Mesothelial cell of epicardium (in vitro differentiated cells): ENCODE results near the gene SLC35F2. TPM values are rescaled to one million over a fixed set of nuclear protein-coding genes. Genes with fewer than 3 reads are reported as not detected.
"Not testable (repeated sequence)": the region's sequence is repeated elsewhere in the genome, so short reads cannot be mapped to it uniquely, and the experiment has no call there.

Experiments
- DNase-seq, 2 experiments: peaks; one replicate each; pipeline ENCODE4 v3.0.0; 2021; ENCODE audit warnings: low spot score in 2 of 2; ENCODE audit not compliant: unreplicated experiment in 2 of 2
- H3K27ac Mint-ChIP-seq: 2 replicates; pipeline ENCODE4 v1.8.0; 2021; ENCODE audit warnings: mixed read lengths
- H3K27me3 Mint-ChIP-seq: 2 replicates; pipeline ENCODE4 v1.8.0; 2021; ENCODE audit warnings: low read depth, mixed read lengths
- H3K36me3 Mint-ChIP-seq: 2 replicates; pipeline ENCODE4 v1.8.0; 2021; ENCODE audit warnings: mixed read lengths
- H3K4me1 Mint-ChIP-seq: 2 replicates; pipeline ENCODE4 v1.8.0; 2021; ENCODE audit warnings: mixed read lengths
- H3K4me3 Mint-ChIP-seq: 2 replicates; pipeline ENCODE4 v1.8.0; 2021; ENCODE audit warnings: mild to moderate bottlenecking, moderate library complexity, mixed read lengths
- H3K9me3 Mint-ChIP-seq: 2 replicates; pipeline ENCODE4 v1.8.0; 2021; ENCODE audit warnings: mixed read lengths
- total RNA-seq: library from RNA; stranded (reverse); gene quantifications from 3 replicates; pipeline ENCODE4 v1.2.1, GENCODE V29; 2021
- TF ChIP-seq, protein P1 (sequence below): fragments of 200-600 bp; sonication (generic); IDR thresholded peaks from one replicate; pipeline ENCODE4 v1.5.0; 2021; ENCODE audit warnings: antibody characterized with exemption; ENCODE audit not compliant: unreplicated experiment

Gene SLC35F2, protein sequence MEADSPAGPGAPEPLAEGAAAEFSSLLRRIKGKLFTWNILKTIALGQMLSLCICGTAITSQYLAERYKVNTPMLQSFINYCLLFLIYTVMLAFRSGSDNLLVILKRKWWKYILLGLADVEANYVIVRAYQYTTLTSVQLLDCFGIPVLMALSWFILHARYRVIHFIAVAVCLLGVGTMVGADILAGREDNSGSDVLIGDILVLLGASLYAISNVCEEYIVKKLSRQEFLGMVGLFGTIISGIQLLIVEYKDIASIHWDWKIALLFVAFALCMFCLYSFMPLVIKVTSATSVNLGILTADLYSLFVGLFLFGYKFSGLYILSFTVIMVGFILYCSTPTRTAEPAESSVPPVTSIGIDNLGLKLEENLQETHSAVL
- total RNA-seq: 11.9 to 14.5 TPM (median 12.7 TPM) in 3 replicates

DNA sequence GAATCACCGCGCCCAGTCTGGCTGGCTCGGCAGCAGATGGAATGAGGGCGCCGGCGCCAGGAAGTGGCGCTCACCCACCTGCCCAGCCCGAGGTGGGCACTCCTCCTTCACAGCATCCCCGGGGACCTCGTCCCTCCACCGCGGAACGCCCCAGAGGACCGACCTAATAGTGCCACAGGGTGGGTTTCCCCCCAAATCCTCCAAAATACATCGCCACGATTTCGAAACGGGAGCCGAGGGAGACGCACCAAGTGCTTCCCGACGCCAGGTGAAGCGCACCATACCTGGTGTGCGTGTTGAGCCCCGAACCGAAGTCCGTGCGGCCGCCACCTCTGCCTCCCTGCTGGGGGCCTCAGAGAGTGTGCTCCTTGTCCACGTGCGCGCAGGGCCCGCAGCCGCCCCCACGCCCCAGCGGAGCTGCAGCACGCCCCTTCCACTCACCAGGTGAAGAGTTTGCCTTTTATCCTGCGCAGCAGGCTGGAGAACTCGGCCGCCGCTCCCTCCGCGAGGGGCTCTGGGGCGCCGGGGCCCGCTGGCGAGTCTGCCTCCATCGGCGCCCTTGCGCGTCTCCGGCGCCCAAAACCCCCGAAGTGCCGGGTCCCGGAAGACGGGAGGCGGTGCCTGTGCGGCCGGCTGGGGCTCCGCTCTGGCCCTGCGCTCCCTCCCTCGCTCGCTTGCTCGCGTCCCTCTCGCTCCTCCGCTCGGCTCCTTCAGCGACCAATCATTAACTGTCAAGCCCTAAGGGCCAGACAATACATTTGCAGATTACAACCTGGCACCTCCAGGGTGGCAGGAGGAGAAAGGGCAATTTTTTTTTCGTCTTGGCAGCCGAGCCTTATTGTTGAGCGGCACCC is at the start of gene SLC35F2:
Gene SLC35F2, minus strand, starts transcription at position 571 of the 854 bp plus-strand sequence. Its CDS starts 20 bp downstream, at position 551.
- Mint-ChIP-seq H3K36me3 (no peaks in the 10 kb centered on the region), H3K27me3 (peaks cover 22% of the 10 kb centered on the region), H3K27ac (peak within 1 kb of the TSS; percentile 75), H3K4me3 (peak within 1 kb of the TSS; percentile 87), H3K4me1 (peaks cover 20% of the 10 kb centered on the region), H3K9me3 (no peaks in the 10 kb centered on the region)
- DNase-seq: peak; percentile 39 to 68
- TF ChIP-seq, protein P1, sequence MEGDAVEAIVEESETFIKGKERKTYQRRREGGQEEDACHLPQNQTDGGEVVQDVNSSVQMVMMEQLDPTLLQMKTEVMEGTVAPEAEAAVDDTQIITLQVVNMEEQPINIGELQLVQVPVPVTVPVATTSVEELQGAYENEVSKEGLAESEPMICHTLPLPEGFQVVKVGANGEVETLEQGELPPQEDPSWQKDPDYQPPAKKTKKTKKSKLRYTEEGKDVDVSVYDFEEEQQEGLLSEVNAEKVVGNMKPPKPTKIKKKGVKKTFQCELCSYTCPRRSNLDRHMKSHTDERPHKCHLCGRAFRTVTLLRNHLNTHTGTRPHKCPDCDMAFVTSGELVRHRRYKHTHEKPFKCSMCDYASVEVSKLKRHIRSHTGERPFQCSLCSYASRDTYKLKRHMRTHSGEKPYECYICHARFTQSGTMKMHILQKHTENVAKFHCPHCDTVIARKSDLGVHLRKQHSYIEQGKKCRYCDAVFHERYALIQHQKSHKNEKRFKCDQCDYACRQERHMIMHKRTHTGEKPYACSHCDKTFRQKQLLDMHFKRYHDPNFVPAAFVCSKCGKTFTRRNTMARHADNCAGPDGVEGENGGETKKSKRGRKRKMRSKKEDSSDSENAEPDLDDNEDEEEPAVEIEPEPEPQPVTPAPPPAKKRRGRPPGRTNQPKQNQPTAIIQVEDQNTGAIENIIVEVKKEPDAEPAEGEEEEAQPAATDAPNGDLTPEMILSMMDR: no peak

DNA sequence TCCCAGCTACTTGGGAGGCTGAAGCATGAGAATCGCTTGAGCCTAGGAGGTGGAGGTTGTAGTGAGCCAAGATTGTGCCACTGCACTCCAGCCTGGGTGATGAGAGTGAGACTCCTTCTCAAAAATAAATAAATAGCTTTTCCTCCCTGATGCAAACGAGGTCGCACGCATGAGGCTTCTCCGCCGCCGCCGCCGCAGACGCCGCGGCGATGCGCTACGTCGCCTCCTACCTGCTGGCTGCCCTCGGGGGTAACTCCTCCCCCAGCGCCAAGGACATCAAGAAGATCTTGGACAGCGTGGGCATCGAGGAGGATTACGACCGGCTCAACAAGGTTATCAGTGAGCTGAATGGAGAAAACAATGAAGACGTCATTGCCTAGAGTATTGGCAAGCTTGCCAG is 49.6 kb upstream of the SLC35F2 start:
- Mint-ChIP-seq H3K27me3 (peaks cover 3% of the 10 kb centered on the region), H3K4me1 (no peaks in the 10 kb centered on the region), H3K36me3 (no peaks in the 10 kb centered on the region), H3K9me3 (peaks cover 4% of the 10 kb centered on the region), H3K4me3 (no peak overlapping the region), H3K27ac (no peak overlapping the region)
- DNase-seq: no peak
- TF ChIP-seq, protein P1: no peak

DNA sequence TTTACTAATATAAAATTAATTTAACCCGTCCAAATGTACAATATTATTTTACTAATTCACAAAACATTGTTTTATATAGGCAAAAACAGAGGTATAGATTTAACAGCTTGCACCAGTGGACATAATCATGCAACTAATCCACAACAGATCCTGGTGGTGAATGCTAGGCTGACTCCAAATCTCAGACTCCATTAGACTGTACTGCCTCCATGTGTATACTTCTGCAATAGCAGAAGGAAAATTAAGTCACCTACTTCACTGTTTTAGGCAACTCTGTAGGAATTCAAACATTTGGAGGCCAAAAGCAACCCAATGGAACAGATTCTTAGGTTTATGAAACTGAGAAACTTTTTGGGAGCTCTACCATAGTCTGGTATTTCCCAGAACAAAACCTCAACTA is 39.7 kb upstream of the SLC35F2 start:
- no peaks in the 10 kb centered on the region for H3K36me3 Mint-ChIP-seq
- no peaks in the 10 kb centered on the region for H3K9me3 Mint-ChIP-seq
- TF ChIP-seq, protein P1: no peak
- peaks cover 7% of the 10 kb centered on the region for H3K27me3 Mint-ChIP-seq
- no peak for DNase-seq
- no peak overlapping the region for H3K4me3 Mint-ChIP-seq
- H3K4me1 Mint-ChIP-seq: peaks cover 2% of the 10 kb centered on the region
- no peak overlapping the region for H3K27ac Mint-ChIP-seq

DNA sequence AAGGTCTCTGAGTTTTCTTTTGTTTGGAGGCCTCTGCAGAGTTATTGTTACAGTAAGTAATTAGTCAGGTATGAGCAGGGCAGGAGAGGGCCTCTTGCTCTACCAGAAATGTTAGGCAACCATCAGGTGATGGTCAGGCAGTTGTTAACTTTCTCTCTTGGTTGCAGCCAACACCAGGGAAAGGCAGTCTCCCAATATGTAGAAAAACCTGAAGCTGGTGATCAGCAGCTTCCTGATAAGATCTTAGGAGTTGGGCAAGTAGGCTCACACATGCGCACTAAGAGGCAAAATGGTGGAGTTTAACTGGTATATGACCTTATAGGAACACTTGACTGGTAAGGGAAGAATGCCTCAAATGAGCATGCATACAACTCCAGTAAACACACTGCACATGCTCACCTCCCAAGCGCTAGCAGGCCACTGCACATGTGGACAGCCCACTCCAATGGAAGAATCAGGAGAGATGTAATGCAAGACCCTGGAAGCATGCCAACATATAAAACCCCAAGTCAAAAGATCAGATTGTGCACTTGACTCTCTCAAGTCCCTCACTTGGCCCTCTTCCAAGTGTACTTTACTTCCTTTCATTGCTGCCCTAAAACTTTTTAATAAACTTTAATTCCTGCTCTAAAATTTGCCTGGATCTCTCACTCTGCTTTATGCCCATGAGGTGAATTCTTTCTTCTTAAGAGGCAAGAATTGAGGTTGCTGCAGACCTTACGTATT is 23.7 kb upstream of the SLC35F2 start:
- H3K9me3 Mint-ChIP-seq: peaks cover 12% of the 10 kb centered on the region
- TF ChIP-seq, protein P1: no peak

DNA sequence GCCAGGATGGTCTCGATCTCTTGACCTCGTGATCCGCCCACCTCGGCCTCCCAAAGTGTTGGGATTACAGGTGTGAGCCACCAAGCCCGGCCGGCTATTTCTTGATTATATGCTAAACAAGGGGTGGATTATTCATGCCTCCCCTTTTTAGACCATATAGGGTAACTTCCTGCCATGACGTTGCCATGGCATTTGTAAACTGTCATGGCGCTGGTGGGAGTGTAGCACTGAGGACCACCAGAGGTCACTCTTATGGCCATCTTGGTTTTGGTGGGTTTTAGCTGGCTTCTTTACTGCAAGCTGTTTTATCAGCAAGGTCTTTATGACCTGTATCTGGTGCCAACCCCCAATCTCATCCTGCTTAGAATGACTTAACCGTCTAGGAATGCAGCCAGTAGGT is 22.9 kb upstream of the SLC35F2 start:
- peaks cover 12% of the 10 kb centered on the region for H3K9me3 Mint-ChIP-seq
- not testable (repeated sequence) for H3K4me1 Mint-ChIP-seq, DNase-seq, H3K27ac Mint-ChIP-seq, H3K4me3 Mint-ChIP-seq, H3K36me3 Mint-ChIP-seq, H3K27me3 Mint-ChIP-seq

More for the DNA sequence above, 23.7 kb upstream of the SLC35F2 start:
- Mint-ChIP-seq H3K4me1 (no peaks in the 10 kb centered on the region), H3K27me3 (no peaks in the 10 kb centered on the region), H3K4me3 (no peak overlapping the region), H3K36me3 (no peaks in the 10 kb centered on the region), H3K27ac (no peak overlapping the region)
- DNase-seq: no peak
